ENCODE measurements around the gene PCF11.

The PCF11 gene

GRCh38 chr11:83156144-83156995 lies 561 bp upstream of the PCF11 start:
- 3% methylated on average over 34 of the region's 35 CpGs for WGBS
- Histone ChIP-seq H3K9me3 (ENCODE audit: insufficient read depth, low read depth, low read length) (no peaks in the 10 kb centered on the region), H3K4me3 (ENCODE audit: low read length) (peak overlapping the region; percentile 89), H3K36me3 (ENCODE audit: insufficient read depth, low read length) (peaks cover 30% of the 10 kb centered on the region), H3K27me3 (ENCODE audit: insufficient read depth, low read length) (no peaks in the 10 kb centered on the region), H3K4me1 (ENCODE audit: insufficient read depth, low read length) (peaks cover 21% of the 10 kb centered on the region), H3K9ac (ENCODE audit: low read depth, low read length) (peak overlapping the region; percentile 76), H3K27ac (ENCODE audit: low read depth, low read length) (peak overlapping the region; percentile 89)

- Histone ChIP-seq H3K36me3 (ENCODE audit: insufficient read depth, low read length) (peaks cover 40% of the 10 kb centered on the region), H3K27me3 (ENCODE audit: insufficient read depth, low read length) (no peaks in the 10 kb centered on the region), H3K27ac (ENCODE audit: low read depth, low read length) (peak overlapping the region; percentile 98), H3K9ac (ENCODE audit: low read depth, low read length) (peak overlapping the region; percentile 96), H3K9me3 (ENCODE audit: insufficient read depth, low read depth, low read length) (no peaks in the 10 kb centered on the region), H3K4me3 (ENCODE audit: low read length) (peak overlapping the region; percentile 89), H3K4me1 (ENCODE audit: insufficient read depth, low read length) (peaks cover 25% of the 10 kb centered on the region)
- WGBS, result 0% methylated on average over 12 of the region's 18 CpGs
These were observed 844 bp downstream of the PCF11 start for GRCh38 chr11:83157594-83158356.

GRCh38 chr11:83158357-83158786 lies 1.4 kb downstream of the PCF11 start:
- Histone ChIP-seq H3K27ac (ENCODE audit: low read depth, low read length) (no peak overlapping the region; the same call in 1 of the 2 replicates), H3K9ac (ENCODE audit: low read depth, low read length) (peak overlapping the region; percentile 96), H3K4me1 (ENCODE audit: insufficient read depth, low read length) (peaks cover 25% of the 10 kb centered on the region), H3K36me3 (ENCODE audit: insufficient read depth, low read length) (peaks cover 45% of the 10 kb centered on the region), H3K9me3 (ENCODE audit: insufficient read depth, low read depth, low read length) (no peaks in the 10 kb centered on the region), H3K27me3 (ENCODE audit: insufficient read depth, low read length) (no peaks in the 10 kb centered on the region), H3K4me3 (ENCODE audit: low read length) (peak overlapping the region; percentile 89)
- WGBS, result 0% methylated on average over 1 of the region's 5 CpGs

GRCh38 chr11:83158965-83159901 lies 2.3 kb downstream of the PCF11 start:
- Histone ChIP-seq H3K4me3 (ENCODE audit: low read length) (peak overlapping the region; percentile 89), H3K36me3 (ENCODE audit: insufficient read depth, low read length) (peaks cover 53% of the 10 kb centered on the region), H3K4me1 (ENCODE audit: insufficient read depth, low read length) (peaks cover 25% of the 10 kb centered on the region), H3K9ac (ENCODE audit: low read depth, low read length) (peak overlapping the region; percentile 96; the same call in 1 of the 2 replicates), H3K9me3 (ENCODE audit: insufficient read depth, low read depth, low read length) (no peaks in the 10 kb centered on the region), H3K27ac (ENCODE audit: low read depth, low read length) (no peak overlapping the region), H3K27me3 (ENCODE audit: insufficient read depth, low read length) (no peaks in the 10 kb centered on the region)
- WGBS, result 34% methylated on average over 12 of the region's 15 CpGs

GRCh38 chr11:83159902-83160865 lies 3.3 kb downstream of the PCF11 start:
- Histone ChIP-seq H3K9ac (ENCODE audit: low read depth, low read length) (no peak overlapping the region; the same call in 1 of the 2 replicates), H3K27ac (ENCODE audit: low read depth, low read length) (no peak overlapping the region), H3K36me3 (ENCODE audit: insufficient read depth, low read length) (peaks cover 63% of the 10 kb centered on the region), H3K27me3 (ENCODE audit: insufficient read depth, low read length) (no peaks in the 10 kb centered on the region), H3K4me1 (ENCODE audit: insufficient read depth, low read length) (peaks cover 25% of the 10 kb centered on the region), H3K9me3 (ENCODE audit: insufficient read depth, low read depth, low read length) (no peaks in the 10 kb centered on the region), H3K4me3 (ENCODE audit: low read length) (peak overlapping the region; percentile 89)
- 81% methylated on average over 5 of the region's 6 CpGs for WGBS

GRCh38 chr11:83161610-83162199 lies 4.8 kb downstream of the PCF11 start:
- WGBS, result 100% methylated on average over 1 of the region's 1 CpG
- peaks cover 78% of the 10 kb centered on the region for H3K36me3 ChIP-seq (ENCODE audit: insufficient read depth, low read length)
- no peak overlapping the region for H3K4me3 ChIP-seq (ENCODE audit: low read length)

GRCh38 chr11:83162377-83162776 lies 5.4 kb downstream of the PCF11 start:
- H3K9me3 ChIP-seq (ENCODE audit: insufficient read depth, low read depth, low read length), result no peaks in the 10 kb centered on the region; the same call in 1 of the 2 replicates
- no peak overlapping the region for H3K4me3 ChIP-seq (ENCODE audit: low read length)
- WGBS, result 96% methylated on average over 1 of the region's 2 CpGs
- H3K9ac ChIP-seq (ENCODE audit: low read depth, low read length), result no peak overlapping the region
- H3K27me3 ChIP-seq (ENCODE audit: insufficient read depth, low read length), result no peaks in the 10 kb centered on the region
- peaks cover 85% of the 10 kb centered on the region for H3K36me3 ChIP-seq (ENCODE audit: insufficient read depth, low read length)
- H3K4me1 ChIP-seq (ENCODE audit: insufficient read depth, low read length), result peaks cover 25% of the 10 kb centered on the region
- no peak overlapping the region for H3K27ac ChIP-seq (ENCODE audit: low read depth, low read length)

More at GRCh38 chr11:83161610-83162199, 4.8 kb downstream of the PCF11 start:
- no peak overlapping the region for H3K9ac ChIP-seq (ENCODE audit: low read depth, low read length)
- no peaks in the 10 kb centered on the region; the same call in 1 of the 2 replicates for H3K9me3 ChIP-seq (ENCODE audit: insufficient read depth, low read depth, low read length)
- H3K27ac ChIP-seq (ENCODE audit: low read depth, low read length), result no peak overlapping the region
- H3K4me1 ChIP-seq (ENCODE audit: insufficient read depth, low read length), result peaks cover 25% of the 10 kb centered on the region
- no peaks in the 10 kb centered on the region for H3K27me3 ChIP-seq (ENCODE audit: insufficient read depth, low read length)

- Histone ChIP-seq H3K36me3 (ENCODE audit: insufficient read depth, low read length) (peaks cover 95% of the 10 kb centered on the region), H3K9me3 (ENCODE audit: insufficient read depth, low read depth, low read length) (no peaks in the 10 kb centered on the region; the same call in 1 of the 2 replicates), H3K27ac (ENCODE audit: low read depth, low read length) (no peak overlapping the region), H3K4me3 (ENCODE audit: low read length) (no peak overlapping the region), H3K27me3 (ENCODE audit: insufficient read depth, low read length) (no peaks in the 10 kb centered on the region), H3K9ac (ENCODE audit: low read depth, low read length) (no peak overlapping the region), H3K4me1 (ENCODE audit: insufficient read depth, low read length) (peaks cover 4% of the 10 kb centered on the region; the same call in 1 of the 2 replicates)
- 97% methylated on average over 11 of the region's 11 CpGs for WGBS
These were observed 9.4 kb downstream of the PCF11 start for GRCh38 chr11:83166193-83166866.

- 96% methylated on average over 5 of the region's 5 CpGs for WGBS
- Histone ChIP-seq H3K4me3 (ENCODE audit: low read length) (no peak overlapping the region), H3K4me1 (ENCODE audit: insufficient read depth, low read length) (no peaks in the 10 kb centered on the region)
These were observed 11.8 kb downstream of the PCF11 start for GRCh38 chr11:83168756-83169155.

More at GRCh38 chr11:83168756-83169155, 11.8 kb downstream of the PCF11 start:
- H3K27me3 ChIP-seq (ENCODE audit: insufficient read depth, low read length), result no peaks in the 10 kb centered on the region
- H3K36me3 ChIP-seq (ENCODE audit: insufficient read depth, low read length), result peaks cover 99% of the 10 kb centered on the region
- H3K9me3 ChIP-seq (ENCODE audit: insufficient read depth, low read depth, low read length), result no peaks in the 10 kb centered on the region; the same call in 1 of the 2 replicates
- no peak overlapping the region for H3K9ac ChIP-seq (ENCODE audit: low read depth, low read length)
- H3K27ac ChIP-seq (ENCODE audit: low read depth, low read length), result no peak overlapping the region
